SH-SY5Y (cell line): ENCODE measurements around the gene GALNT15.

Experiments used
- GATA2 ChIP-seq: IDR thresholded peaks from 2 replicates; pipeline ENCODE4 v1.6.1; 2011; ENCODE audit warnings: mild to moderate bottlenecking, low read depth, low read length
- GATA3 ChIP-seq: IDR thresholded peaks from 2 replicates; pipeline ENCODE4 v1.6.1; 2011; ENCODE audit warnings: low read depth, mild to moderate bottlenecking, low read length, moderate library complexity

Gene GALNT15

DNA sequence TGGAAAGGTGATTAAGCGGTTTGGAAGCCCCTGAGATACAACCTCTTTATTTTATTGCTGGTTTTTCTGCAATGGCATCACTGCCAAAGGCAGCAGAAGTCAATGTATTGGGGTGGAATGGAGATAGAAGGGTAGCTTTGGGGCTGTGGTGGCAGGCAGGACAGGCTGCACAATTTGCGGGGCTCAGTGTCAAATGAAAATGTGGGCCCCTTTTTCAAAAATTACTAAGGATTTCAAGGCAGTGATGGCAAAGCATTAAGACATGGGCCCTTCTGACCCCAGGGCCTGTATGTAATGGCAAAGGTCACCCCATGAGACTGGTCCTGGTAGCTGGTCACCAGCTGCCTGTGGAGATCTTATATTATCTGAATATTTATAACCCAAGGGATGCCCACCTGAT, 29.3 kb upstream of the GALNT15 start:
- no peak for TF ChIP-seq GATA3
- no peak for TF ChIP-seq GATA2

DNA sequence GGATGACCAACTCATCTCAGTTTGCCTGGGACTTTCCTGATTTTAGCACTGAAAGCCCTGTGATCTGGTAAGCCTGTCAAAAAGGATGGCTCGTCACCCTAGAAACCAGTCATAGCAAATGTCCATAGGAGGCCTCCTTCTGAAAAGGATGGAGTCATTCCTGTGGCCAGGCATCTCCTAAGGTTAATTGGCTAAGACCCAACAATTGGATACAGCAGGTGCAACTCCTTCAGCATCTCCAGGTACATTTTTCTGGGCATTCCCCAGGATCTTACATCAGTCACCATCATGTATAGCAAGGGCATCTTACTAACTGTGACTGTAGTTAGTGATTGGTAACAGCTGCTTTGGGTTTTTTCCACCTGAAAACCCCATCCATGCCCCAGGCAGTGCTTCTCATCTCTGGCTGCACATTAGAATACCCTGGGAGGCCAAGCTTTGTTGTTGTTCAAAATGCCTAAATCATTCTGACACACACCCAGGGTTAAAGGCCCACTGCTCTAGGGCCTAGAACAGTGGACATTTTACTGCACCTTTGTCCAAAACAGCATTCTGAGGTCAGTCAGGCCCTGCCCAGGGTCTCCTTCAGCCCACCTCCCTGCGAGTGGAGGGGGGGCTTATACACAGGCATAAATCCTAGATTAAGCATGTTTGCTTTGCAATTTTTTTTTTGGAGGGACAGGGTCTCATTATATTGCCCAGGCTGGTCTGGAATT, 28.3 kb upstream of the GALNT15 start:
- TF ChIP-seq GATA2 (no peak), GATA3 (no peak)

DNA sequence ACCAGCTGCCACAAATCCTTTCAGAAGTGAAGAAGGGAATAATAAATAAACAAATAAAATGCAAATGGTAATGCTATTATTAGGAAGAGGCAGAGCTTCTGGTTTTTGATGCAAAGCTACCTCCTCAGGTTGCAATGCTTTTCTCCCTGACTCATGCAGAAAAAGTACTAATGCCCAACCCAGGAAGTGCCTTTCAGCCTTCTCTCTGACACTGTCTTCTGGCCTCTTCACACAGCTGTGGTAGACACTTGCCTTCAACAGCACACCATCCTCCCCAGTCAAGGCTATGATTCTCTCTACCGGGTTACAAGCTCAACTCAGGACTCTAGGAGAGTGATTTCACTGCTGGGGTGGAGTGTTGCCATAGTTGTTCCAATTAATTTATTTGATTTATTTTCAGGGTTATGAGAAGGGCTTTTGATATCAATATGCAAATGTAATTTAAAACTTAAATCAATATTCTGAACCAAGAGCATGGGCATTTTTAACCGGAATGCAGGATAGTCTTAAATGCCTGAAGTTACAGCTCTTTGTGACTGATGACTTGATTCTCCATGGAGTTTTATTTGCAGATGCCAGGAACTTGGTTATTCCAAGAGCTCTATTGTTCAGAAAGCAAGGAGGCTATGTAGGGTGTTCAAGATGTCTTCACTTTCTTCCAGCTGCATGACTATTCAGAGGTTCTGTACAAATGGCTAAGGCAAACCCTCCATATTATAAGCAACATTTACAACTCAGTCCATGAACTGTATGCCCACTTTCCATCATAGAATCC, 27.1 kb upstream of the GALNT15 start:
- no peak for TF ChIP-seq GATA2
- TF ChIP-seq GATA3: no peak

DNA sequence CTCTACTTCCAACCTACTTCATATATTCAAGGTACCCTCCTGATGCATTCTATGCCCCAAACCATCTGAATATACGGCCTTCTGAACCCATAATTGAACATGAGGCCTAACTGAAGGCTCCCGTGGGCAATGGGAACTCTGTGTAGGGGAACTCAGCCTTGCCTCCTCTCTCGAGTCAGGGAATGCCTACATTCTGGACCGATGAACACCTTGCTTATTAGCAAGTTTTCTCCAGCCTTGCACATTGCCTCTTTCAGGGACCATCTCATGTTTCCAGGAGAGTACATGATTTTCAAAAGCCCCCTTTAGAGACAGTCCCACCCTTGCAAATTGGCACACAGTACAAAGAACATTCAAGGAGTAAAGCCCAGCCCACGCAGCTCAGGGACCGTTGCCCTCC, 26.3 kb upstream of the GALNT15 start:
- TF ChIP-seq GATA2 (no peak), GATA3 (no peak)

DNA sequence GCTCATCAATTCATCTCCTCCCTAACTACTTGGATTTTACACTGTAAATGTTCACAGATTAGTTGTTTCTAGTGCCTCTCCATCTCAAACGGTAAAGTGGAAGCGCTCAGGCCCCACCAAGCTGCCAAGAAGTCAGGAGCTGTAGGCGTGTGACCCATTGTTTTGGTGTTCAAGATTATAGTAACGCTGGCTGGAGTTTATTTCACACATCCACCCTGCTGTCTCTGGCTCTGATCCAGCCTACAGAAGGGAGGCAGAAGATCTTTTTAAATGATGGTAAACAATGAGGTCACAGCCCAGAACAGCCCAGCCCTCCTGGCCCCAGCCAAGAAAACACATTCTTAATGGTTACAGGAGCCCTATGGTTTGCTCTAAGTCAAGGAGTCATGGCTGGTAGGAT, 25.7 kb upstream of the GALNT15 start:
- TF ChIP-seq GATA3: no peak
- no peak for TF ChIP-seq GATA2

DNA sequence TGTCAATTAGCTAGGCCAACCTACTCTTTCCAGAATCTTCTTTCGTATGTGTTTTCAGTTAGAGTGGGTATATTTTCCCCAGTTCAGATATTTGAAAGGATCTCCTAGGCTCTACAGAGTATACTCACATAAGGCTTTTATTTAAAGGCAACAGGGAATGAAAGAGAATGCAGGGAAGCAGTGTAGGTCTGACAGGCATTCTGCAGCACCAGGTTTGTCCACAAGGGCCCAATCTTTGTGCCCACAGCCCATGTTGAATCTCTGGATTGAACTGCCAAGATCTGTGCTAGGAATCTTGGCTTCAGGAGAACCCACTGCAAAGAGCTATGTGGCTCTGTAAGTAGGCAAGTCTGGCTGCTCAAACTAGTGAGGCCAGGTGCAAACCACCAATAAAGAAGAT, 24.2 kb upstream of the GALNT15 start:
- TF ChIP-seq GATA3: no peak
- no peak for TF ChIP-seq GATA2

DNA sequence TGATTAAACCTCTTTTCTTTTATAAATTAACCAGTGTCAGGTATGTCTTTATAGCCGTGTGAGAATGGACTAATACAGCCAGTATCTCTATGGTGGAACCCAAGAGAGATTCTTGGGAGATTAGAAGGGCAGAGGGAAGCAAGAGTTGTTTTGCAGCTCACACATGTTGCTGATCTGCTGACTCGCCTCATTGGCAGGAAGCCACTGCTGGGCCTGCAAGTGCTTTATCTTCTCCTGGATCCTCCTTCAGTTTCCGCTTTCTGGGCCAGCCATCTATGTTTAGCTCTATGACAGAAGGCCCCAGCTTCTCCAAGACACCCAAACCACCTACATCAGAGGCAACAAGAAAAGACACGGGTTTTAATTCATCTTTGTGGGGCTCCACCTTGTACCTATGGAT, 23.4 kb upstream of the GALNT15 start:
- TF ChIP-seq GATA2 (no peak), GATA3 (no peak)

DNA sequence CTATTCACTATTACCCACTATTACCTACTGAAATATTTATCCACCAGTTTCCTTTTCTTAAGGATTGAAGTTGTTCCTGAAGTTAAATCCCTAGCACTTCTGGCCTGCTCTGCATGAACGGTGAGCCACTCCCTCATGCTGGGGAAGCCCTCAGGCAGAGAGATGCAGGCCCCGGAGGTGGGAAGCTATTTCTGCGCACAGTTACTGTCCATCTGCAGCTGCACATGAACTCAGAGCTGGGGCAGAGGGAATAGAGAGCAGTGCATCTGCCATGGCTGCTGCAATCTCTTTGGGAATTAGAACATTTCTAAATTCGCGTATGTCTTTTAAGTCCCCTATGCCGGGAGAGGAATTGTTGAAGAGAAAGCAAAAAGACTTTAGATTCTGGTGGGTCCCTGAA, 6.3 kb upstream of the GALNT15 start:
- no peak for TF ChIP-seq GATA2
- TF ChIP-seq GATA3: no peak

DNA sequence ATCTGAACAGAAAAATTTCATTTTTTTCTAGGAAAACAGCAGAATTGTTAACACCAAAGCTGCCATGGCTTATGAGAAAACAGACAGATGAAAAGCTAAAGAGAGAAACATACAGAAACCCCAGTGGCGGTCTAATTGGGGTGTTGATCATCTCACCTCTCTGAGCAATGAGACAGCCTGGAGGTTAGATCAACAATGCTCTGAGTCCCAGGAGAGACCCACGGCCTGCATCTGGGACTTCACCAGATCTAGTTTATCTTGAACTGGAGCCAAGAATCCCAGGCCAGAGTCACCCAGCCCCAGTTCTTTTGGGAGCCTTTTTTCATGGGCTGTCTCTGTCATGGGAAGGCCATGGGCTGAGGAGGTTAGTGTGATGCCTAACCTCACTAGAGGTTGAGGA, 3.5 kb upstream of the GALNT15 start:
- TF ChIP-seq GATA2 (no peak), GATA3 (no peak)

DNA sequence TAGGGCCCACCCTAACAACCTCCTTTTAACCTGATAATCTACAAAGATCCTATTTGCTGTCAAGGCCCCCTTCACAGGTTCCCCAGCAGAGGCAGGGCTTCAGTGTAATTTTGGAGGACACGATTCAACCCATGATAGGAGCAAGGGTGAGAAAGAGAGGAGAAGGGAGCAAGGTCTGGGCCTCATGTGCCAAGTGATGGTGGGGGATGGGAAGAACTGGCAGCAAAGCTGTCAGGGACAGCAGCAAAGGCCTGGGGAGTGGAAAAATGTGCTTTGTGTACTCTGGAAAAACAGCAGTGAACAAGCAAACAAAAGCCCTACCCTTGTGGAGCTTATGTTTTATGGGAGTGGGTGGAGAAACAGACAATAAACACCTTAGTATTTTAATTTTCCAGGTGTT, 2.7 kb upstream of the GALNT15 start:
- TF ChIP-seq GATA3 (no peak), GATA2 (no peak)

DNA sequence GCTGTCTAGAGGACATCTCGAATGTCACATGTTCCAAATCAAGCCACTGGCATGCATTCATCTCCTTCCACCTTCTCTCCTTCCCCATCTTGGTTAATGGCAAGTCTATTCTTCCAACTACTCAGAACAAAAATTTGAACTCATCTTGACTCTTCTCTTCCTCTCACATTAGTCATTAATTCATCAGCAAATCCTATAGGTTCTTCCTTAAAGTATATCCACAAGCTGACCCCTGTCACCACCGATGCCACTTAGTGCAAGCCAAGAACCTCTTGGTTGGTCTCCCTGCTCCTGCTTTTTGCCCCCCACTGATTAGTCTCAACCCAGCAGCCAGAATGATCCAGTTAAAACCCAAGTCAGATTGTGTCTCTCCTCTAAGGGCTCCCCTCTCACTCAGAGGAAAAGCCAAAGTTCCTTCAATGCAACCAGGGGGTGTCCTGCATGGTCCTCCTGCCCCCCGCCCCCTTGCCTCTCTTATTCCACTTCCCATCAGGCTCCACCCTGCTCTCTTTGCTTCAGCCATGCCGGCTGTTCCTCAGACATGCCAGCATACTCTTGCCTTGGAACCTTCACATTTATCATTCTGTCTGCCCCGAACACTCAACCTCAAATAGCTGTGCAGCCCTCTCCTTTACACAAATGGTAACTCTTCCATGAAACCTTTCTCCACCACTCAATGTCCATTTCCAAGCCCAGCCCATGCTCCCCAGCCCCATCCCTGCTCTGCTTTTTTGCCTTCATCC, 1.0 kb upstream of the GALNT15 start:
- TF ChIP-seq GATA2 (no peak), GATA3 (no peak)

DNA sequence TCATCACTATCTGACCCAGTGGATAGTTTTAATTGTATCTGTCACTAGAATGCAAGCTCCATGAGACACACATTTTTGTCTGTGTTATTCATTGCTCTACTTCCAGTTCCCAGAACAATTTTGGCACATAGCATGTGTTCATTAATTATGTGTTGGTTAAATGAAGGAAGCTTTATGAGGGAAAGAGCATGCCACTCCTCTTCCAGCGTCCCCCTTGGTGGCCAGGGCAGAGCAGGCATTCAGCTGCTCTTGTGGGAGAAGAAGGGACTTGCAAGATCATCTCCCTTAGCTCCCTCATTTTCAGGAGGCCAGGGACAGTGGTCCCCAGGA, 489 bp upstream of the GALNT15 start:
- TF ChIP-seq GATA3 (no peak), GATA2 (no peak)

DNA sequence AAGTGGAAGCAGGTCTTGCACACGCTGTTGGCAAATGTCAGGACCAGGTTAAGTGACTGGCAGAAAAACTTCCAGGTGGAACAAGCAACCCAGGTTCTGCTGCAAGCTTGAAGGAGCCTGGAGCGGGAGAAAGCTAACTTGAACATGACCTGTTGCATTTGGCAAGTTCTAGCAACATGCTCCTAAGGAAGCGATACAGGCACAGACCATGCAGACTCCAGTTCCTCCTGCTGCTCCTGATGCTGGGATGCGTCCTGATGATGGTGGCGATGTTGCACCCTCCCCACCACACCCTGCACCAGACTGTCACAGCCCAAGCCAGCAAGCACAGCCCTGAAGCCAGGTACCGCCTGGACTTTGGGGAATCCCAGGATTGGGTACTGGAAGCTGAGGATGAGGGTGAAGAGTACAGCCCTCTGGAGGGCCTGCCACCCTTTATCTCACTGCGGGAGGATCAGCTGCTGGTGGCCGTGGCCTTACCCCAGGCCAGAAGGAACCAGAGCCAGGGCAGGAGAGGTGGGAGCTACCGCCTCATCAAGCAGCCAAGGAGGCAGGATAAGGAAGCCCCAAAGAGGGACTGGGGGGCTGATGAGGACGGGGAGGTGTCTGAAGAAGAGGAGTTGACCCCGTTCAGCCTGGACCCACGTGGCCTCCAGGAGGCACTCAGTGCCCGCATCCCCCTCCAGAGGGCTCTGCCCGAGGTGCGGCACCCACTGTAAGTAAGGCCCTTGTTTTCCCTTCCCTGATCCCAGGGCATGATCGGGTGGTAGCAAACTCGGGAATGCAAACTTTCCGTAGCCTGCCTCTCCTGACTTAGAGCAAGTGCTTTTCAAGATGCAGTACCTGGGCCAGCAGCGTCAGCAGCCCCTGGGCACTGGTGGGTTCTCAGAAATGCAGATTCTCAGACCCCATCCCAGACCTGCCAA, 759 bp downstream of the GALNT15 start:
- TF ChIP-seq GATA3: no peak
- no peak for TF ChIP-seq GATA2

DNA sequence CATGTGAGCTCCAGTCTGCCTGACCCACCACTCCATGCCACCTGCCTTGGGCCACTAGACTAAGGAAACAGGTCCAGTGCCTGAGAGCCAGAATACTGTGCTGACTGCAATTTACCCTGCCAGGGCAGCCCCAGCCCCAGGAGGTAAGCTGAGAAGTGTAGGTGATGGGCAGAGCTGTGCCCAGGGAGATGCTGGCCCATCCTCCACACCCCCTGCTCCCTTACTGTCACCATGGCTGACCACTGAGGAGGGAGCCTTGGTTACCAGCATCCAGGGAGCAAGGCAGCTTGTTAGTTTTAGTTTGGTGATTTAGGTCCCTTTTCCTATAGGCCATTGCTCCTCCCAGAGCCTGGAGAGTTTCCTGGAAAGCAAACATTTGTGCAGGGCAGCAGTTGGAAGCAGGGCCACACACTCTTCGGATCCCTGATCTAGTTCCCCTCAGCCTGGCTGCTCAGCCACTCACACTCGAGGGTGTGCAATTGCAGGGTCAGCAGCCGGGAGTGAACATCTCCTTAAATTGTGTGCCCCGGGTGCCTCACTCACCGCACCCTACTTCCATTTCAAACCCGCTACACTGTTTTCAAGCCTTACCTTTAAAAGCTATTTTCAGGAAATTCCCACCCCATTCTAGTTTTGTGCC, 2.0 kb downstream of the GALNT15 start:
- TF ChIP-seq GATA2: no peak
- TF ChIP-seq GATA3: no peak

DNA sequence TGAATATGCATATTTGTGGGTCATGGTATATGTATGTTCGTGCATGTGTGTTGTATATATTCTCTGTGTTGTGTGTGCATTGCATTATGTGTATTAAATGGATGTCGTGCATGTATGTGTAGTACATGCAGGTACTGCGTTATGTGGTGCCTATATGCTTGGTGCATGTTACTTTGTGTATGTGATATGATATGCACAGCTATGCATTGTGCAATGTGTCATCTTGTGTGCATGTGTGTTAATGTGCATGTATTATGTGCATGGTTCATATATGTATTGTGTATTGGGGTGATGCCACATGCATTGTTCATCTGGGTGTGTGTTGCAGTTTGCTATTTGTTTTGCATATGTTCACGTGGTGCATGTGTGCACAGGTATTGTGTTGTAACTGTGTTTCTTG, 2.9 kb downstream of the GALNT15 start:
- no peak for TF ChIP-seq GATA2
- TF ChIP-seq GATA3: no peak
